Small intestine (tissue), 7 donors: ENCODE results near the gene NUTM2D. TPM values are rescaled to one million over a fixed set of nuclear protein-coding genes. Genes with fewer than 3 reads are reported as not detected.
"Not testable (repeated sequence)": the region's sequence is repeated elsewhere in the genome, so short reads cannot be mapped to it uniquely, and the experiment has no call there.

Source experiments
- DNase-seq, 2 donors: peaks; one replicate each; pipeline versions ENCODE4 v3.0.0 to v3.0.0-alpha.2; 2013
- FAIRE-seq: peaks from 2 replicates; lab custom pipeline; 2012; peaks lifted over from hg19 to GRCh38; lab: Jason Lieb, UNC
- H3K27ac ChIP-seq, 3 donors: one replicate each; pipeline ENCODE4 v1.5.1; 2013; ENCODE audit warnings: low read length in 2 of 3, mild to moderate bottlenecking in 2 of 3, control low read depth in 1 of 3, inconsistent platforms in 1 of 3, low read depth in 1 of 3, moderate library complexity in 1 of 3
- H3K27me3 ChIP-seq, 3 donors: one replicate each; pipeline ENCODE4 v1.6.1; 2013; ENCODE audit warnings: low read length in 3 of 3, inconsistent platforms in 1 of 3; ENCODE audit not compliant: control insufficient read depth in 3 of 3, insufficient read depth in 3 of 3
- H3K36me3 ChIP-seq, 3 donors: one replicate each; pipeline ENCODE4 v1.6.1; 2013; ENCODE audit warnings: low read length in 3 of 3, inconsistent platforms in 1 of 3, low read depth in 1 of 3, mild to moderate bottlenecking in 1 of 3, moderate library complexity in 1 of 3; ENCODE audit not compliant: control insufficient read depth in 3 of 3, insufficient read depth in 2 of 3
- H3K4me1 ChIP-seq, 3 donors: one replicate each; pipeline ENCODE4 v1.6.1; 2013; ENCODE audit warnings: low read length in 2 of 3, inconsistent platforms in 1 of 3, low read depth in 1 of 3, mild to moderate bottlenecking in 1 of 3, moderate library complexity in 1 of 3; ENCODE audit not compliant: control insufficient read depth in 3 of 3, insufficient read depth in 2 of 3
- H3K4me3 ChIP-seq, 3 donors: one replicate each; pipeline ENCODE4 v1.5.1; 2013; ENCODE audit warnings: low read length in 3 of 3, control low read depth in 1 of 3, inconsistent platforms in 1 of 3, low read depth in 1 of 3, mild to moderate bottlenecking in 1 of 3, moderate library complexity in 1 of 3
- H3K9me3 ChIP-seq, 2 donors: one replicate each; pipeline ENCODE4 v1.6.1; 2013; ENCODE audit warnings: low read depth in 1 of 2, low read length in 1 of 2; ENCODE audit not compliant: control insufficient read depth in 2 of 2, insufficient read depth in 1 of 2
- WGBS, 3 donors: extraction: QIAGEN DNeasy Blood & Tissue Kit; methylation state at CpG; one replicate each; pipeline ENCODE4 v1.1.7; 2013; 5-methylcytosine and 5-hydroxymethylcytosine counted together
- polyA plus RNA-seq, 4 donors: library from polyadenylated mRNA; stranded (reverse) in 3 of 4; unstranded in 1 of 4; fragments of 200-250 nt in 3 of 4; fragments of 120-200 nt in 1 of 4; gene quantifications; one replicate each; pipeline versions ENCODE4 v1.2.1 to v1.2.3, GENCODE V29; 2013
- donor health status: healthy with polysubstance abuse.
- donor health status: control.
- donor health status: control.
- donor health status: Bipolar disorder and iron deficiency.
- donor health status: healthy.

Gene NUTM2D
- polyA plus RNA-seq, 4 donors = 2.0 to 2.9 (median 2.4) TPM

DNA sequence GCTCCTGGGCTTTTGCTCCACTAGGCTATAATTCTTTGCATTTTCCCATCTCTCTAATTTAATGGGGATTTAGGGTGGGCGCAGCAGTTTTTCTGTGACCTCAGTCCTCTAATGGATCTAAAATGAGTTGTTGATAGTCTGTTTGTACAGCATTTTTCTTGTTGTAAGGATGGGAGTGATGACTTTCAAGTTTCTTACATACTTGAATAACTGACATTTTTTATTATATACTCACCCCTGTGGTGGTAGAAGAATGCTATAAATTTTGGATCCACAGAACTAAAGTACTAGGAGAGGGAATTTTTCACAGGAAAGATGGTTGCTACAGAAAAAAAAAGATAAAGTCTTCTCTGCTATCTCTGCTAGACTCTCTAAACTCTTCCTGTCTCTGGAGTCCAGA lies 29.6 kb upstream of the NUTM2D start:
- not testable (repeated sequence) for H3K36me3 ChIP-seq, DNase-seq, H3K9me3 ChIP-seq, H3K27ac ChIP-seq, FAIRE-seq, H3K27me3 ChIP-seq, H3K4me1 ChIP-seq, H3K4me3 ChIP-seq
- 92 to 100% (median 100%) methylated on average over 1 of the region's 1 CpG for WGBS, 3 donors

DNA sequence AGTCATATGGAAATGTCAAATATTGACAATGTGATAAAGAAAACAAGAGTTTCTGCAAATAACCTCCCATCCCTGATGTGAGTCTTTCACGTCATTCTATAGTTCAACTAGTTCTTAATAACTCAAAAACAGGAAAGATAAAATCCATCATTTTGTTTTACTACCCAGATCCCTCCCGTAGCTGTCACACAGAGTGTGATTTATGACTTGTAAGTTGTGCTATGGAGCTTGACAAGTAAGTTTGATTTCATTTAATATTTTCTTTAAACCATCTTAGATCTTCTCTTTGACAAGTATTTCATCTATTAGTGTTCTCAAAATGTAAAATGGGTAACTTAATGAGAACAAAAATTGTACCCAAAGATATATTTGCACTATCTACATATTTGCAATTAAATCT lies 28.4 kb upstream of the NUTM2D start:
- not testable (repeated sequence) for H3K4me3 ChIP-seq, FAIRE-seq, H3K27me3 ChIP-seq, H3K36me3 ChIP-seq, H3K4me1 ChIP-seq, H3K27ac ChIP-seq, H3K9me3 ChIP-seq, DNase-seq
- whole genome bisulfite sequencing, 3 donors = 49 to 85% (median 70%) methylated on average over 2 of the region's 2 CpGs

DNA sequence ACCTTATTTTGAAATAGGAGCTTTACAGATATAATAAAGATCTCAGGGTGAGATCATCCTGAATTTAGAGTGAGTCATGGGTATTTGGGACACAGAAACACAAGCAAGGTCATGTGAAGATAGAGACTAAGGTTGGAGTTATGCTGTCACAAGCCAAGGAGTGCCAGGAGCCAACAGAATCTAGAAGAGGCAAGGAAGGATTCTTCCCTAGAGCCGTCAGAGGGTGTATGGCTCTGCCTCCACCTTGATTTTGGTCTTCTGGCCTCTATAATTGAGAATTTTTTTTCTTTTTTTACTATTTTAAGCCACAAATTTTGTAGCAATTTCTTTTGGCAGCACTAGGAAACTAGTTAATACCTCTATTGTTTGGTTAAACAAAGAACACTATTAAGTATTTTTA lies 24.9 kb upstream of the NUTM2D start:
- not testable (repeated sequence) for H3K36me3 ChIP-seq, H3K9me3 ChIP-seq, H3K27ac ChIP-seq, H3K27me3 ChIP-seq, DNase-seq, H3K4me1 ChIP-seq, H3K4me3 ChIP-seq, FAIRE-seq
- WGBS, 3 donors = 92 to 100% (median 96%) methylated on average over 1 of the region's 1 CpG

DNA sequence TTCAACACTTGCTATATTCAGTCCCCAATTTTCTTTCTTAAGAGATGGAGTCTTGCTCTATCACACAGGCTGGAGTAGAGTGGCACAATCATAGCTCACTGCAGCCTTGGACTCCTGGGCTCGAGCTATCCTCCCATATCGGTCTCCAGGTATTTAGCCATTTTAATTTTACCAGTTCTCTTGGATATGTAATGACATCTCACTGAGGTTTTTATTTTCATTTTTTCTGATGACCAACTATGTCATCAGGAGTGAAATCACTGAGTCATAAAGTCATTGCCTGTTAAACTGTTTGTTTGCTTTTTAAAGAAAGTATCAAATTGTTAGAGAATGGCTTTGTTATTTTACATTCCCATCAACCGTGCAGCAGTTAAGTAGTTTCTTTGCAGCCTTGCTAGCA lies 17.1 kb upstream of the NUTM2D start:
- not testable (repeated sequence) for H3K4me1 ChIP-seq, FAIRE-seq, H3K4me3 ChIP-seq, H3K27ac ChIP-seq, H3K9me3 ChIP-seq, H3K27me3 ChIP-seq, H3K36me3 ChIP-seq
- WGBS, 3 donors = 52 to 65% (median 64%) methylated on average over 3 of the region's 3 CpGs
- DNase-seq = peak in 1 of 2 donors; percentile 2

DNA sequence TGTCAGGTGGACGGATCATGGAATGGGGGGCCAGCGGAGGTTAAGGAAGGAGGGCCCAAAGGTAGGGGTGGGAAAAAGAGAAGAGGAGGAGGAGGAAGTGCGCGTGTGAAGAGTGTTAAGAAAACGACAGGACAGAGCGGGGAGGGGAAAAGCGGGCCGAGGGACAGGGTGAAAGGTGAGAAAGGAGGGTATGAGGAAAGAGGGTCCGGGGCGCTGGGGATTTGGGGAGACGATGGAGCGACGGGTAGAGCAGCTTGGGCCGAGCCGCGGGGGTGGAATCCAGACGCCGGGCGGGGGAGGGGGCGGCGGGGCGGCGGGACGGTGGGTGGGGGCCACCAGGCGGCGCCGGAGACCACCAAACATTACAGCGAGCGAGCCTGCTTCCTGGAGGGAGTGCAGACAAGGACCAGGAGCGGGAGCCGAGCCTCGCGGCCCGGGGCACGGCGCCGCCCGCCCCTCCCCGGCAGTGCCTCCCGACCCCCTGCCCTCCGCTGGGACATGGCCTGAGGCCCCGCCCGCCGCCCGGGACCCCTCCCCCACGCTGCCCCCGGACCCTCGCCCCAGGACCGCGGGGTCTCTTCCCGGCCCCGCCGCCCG lies 15.9 kb upstream of the NUTM2D start:
- H3K27ac ChIP-seq = peak overlapping the region in 2 of 3 donors; percentile 38 to 77
- H3K9me3 ChIP-seq, H3K36me3 ChIP-seq, H3K27me3 ChIP-seq, H3K4me1 ChIP-seq, FAIRE-seq, DNase-seq: not testable (repeated sequence)
- peak overlapping the region; percentile 40 to 60 (median 59) for H3K4me3 ChIP-seq
- WGBS, 3 donors = 0 to 1% methylated on average over 10 to 14 of the region's 54 CpGs; no CpG with 5 or more reads in 1 of the 3 donors

DNA sequence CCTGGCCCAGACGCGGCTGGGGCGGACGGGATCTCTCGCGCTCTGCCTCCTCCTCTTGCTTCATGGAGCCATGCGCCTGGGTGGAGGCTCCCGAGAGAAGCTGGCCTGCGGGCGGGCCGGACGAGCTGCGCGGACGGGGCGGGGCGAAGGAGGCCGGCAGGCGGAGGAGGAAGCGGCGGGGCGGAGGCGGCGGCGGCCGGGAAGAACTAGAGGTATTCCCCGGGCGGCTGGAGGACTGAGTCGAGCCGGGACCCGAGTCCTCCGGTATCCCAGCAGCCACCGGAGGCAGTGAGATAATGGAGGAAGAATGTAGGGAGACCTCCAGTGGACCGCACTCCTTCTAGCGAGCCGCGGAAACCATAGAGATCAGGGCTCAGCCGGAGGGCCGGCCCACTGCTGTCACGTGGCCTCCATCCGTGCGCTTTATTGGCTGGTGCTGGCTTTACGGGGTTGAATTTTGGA lies 15.3 kb upstream of the NUTM2D start:
- H3K27me3 ChIP-seq, FAIRE-seq, H3K9me3 ChIP-seq, H3K36me3 ChIP-seq, H3K4me1 ChIP-seq: not testable (repeated sequence)
- peak; percentile 83 to 88 for DNase-seq
- Histone ChIP-seq H3K27ac (peak overlapping the region; percentile 44 to 91 (median 77)), H3K4me3 (peak overlapping the region; percentile 38 to 60 (median 59))
- WGBS, 3 donors = 0 to 1% (median 0%) methylated on average over 6 to 42 of the region's 43 CpGs

DNA sequence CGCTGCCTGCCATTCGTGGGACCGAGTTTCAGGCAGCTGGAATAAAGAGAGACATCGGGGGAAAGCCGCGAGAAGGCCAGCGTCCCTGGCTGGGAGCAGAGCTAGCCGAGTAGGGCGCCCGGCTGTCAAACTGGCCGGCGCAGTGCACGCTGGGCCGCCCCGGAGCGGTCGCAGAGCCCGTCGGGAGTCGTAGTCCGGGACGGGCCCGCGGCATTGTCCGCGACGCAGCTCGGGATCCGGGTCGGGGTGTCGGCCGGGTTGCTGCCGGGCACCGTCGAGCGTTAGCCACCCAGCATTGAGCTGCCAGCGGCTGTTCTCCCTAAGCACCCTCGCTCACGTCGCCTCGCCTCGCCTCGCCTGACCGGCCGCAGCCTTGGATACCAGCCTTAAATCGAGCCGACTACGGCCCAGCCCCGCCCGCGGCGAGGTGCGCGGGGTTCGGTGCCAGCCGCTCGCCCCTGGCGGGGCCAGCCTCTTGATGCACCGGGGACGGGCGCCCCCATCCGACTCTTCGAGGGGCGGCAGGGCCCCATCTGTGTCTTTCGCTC lies 14.8 kb upstream of the NUTM2D start:
- not testable (repeated sequence) for FAIRE-seq, H3K27me3 ChIP-seq, H3K4me1 ChIP-seq, H3K36me3 ChIP-seq, H3K9me3 ChIP-seq
- WGBS, 3 donors = 0% methylated on average over 48 to 61 of the region's 65 CpGs
- H3K4me3 ChIP-seq = peak overlapping the region in 2 of 3 donors; percentile 38 to 50
- peak overlapping the region; percentile 52 to 82 (median 80) for H3K27ac ChIP-seq
- DNase-seq = peak; percentile 69 to 74

DNA sequence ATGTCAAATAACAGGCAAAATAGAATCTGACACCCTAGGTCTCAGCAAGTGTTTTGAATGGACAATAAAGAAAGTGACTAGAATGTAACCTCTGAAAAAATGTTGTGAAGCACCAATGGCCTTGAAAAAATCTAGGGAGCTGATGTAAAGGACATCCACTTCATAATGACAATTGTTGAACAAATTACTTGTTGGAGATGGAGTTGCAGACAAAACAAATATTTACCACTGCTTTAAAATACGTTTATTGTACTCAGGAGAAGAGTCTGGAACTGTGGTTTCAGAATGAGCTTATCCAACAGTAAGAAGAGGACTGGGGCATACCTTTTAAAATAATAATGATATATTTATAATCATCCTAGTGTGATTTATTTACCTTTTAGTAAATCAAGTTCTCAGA lies 11.8 kb upstream of the NUTM2D start:
- not testable (repeated sequence) for H3K9me3 ChIP-seq, H3K4me3 ChIP-seq, DNase-seq, H3K36me3 ChIP-seq, H3K27ac ChIP-seq, FAIRE-seq, H3K4me1 ChIP-seq, H3K27me3 ChIP-seq
- WGBS, 3 donors = 41 to 50% (median 45%) methylated on average over 1 of the region's 1 CpG
